ENCODE measurements around the gene AIG1. TPM values are rescaled to one million over a fixed set of nuclear protein-coding genes. Genes with fewer than 3 reads are reported as not detected.

The AIG1 gene
- total RNA-seq, 3 donors from 2014 or later (not counting 1 experiment from before 2014, with no cell fraction given): 5.6 to 8.9 (median 6.2) TPM

- H3K4me1 Mint-ChIP-seq: no peaks in the 10 kb centered on the region
These were observed 161.0 kb downstream of the AIG1 start for GRCh38 chr6:143221698-143222097.

GRCh38 chr6:143222310-143222709 is 161.6 kb downstream of the AIG1 start:
- Histone ChIP-seq H3K27me3 (ENCODE audit: control insufficient read depth, insufficient read depth, low read length) (no peaks in the 10 kb centered on the region), H3K9me3 (ENCODE audit: control insufficient read depth, insufficient read depth, low read length) (no peaks in the 10 kb centered on the region), H3K4me1 (ENCODE audit: control insufficient read depth, insufficient read depth, low read length) (no peaks in the 10 kb centered on the region), H3K36me3 (ENCODE audit: control insufficient read depth, insufficient read depth, low read length) (no peaks in the 10 kb centered on the region), H3K27ac (ENCODE audit: low read length) (no peak overlapping the region), H3K4me3 (ENCODE audit: low read length) (no peak overlapping the region)
- no peak overlapping the region for H3K27ac Mint-ChIP-seq
- 88% methylated on average over 5 of the region's 5 CpGs for WGBS (ENCODE audit: insufficient coverage)
- no peaks in the 10 kb centered on the region for H3K36me3 Mint-ChIP-seq
- ATAC-seq (no peak), DNase-seq (no peak)
- no peaks in the 10 kb centered on the region for H3K4me1 Mint-ChIP-seq
- TF ChIP-seq CTCF (IDR thresholded peaks at IDR 0.05): no peak
- H3K27me3 Mint-ChIP-seq (ENCODE audit: low read depth in 2 of 2): no peaks in the 10 kb centered on the region
- no peaks in the 10 kb centered on the region for H3K9me3 Mint-ChIP-seq
- no peak overlapping the region for H3K4me3 Mint-ChIP-seq
- intact Hi-C loops (cut with micrococcal nuclease): no loop called here

More at GRCh38 chr6:143221698-143222097, 161.0 kb downstream of the AIG1 start:
- H3K27ac ChIP-seq (ENCODE audit: low read length): no peak overlapping the region
- Mint-ChIP-seq H3K27ac (no peak overlapping the region), H3K36me3 (no peaks in the 10 kb centered on the region), H3K27me3 (ENCODE audit: low read depth in 2 of 2) (no peaks in the 10 kb centered on the region), H3K4me3 (no peak overlapping the region), H3K9me3 (no peaks in the 10 kb centered on the region)
- no peak overlapping the region for H3K4me3 ChIP-seq (ENCODE audit: low read length)
- TF ChIP-seq CTCF (IDR thresholded peaks at IDR 0.05): no peak
- H3K9me3 ChIP-seq (ENCODE audit: control insufficient read depth, insufficient read depth, low read length): no peaks in the 10 kb centered on the region
- intact Hi-C loops (cut with micrococcal nuclease): no loop called here
- 92% methylated on average over 4 of the region's 5 CpGs for WGBS (ENCODE audit: insufficient coverage)
- no peaks in the 10 kb centered on the region for H3K36me3 ChIP-seq (ENCODE audit: control insufficient read depth, insufficient read depth, low read length)
- ATAC-seq: no peak
- H3K27me3 ChIP-seq (ENCODE audit: control insufficient read depth, insufficient read depth, low read length): no peaks in the 10 kb centered on the region
- no peak for DNase-seq
- H3K4me1 ChIP-seq (ENCODE audit: control insufficient read depth, insufficient read depth, low read length): no peaks in the 10 kb centered on the region

- Mint-ChIP-seq H3K27me3 (ENCODE audit: low read depth in 2 of 2) (no peaks in the 10 kb centered on the region), H3K27ac (no peak overlapping the region), H3K4me3 (no peak overlapping the region), H3K4me1 (no peaks in the 10 kb centered on the region), H3K9me3 (no peaks in the 10 kb centered on the region), H3K36me3 (no peaks in the 10 kb centered on the region)
- DNase-seq: no peak
- no peaks in the 10 kb centered on the region for H3K4me1 ChIP-seq (ENCODE audit: control insufficient read depth, insufficient read depth, low read length)
- H3K27me3 ChIP-seq (ENCODE audit: control insufficient read depth, insufficient read depth, low read length): no peaks in the 10 kb centered on the region
- no peaks in the 10 kb centered on the region for H3K9me3 ChIP-seq (ENCODE audit: control insufficient read depth, insufficient read depth, low read length)
- no peak overlapping the region for H3K4me3 ChIP-seq (ENCODE audit: low read length)
- no peaks in the 10 kb centered on the region for H3K36me3 ChIP-seq (ENCODE audit: control insufficient read depth, insufficient read depth, low read length)
- WGBS (ENCODE audit: insufficient coverage): 87% methylated on average over 2 of the region's 2 CpGs
- no peak overlapping the region for H3K27ac ChIP-seq (ENCODE audit: low read length)
- no peak for TF ChIP-seq CTCF (IDR thresholded peaks at IDR 0.05)
- intact Hi-C loops (cut with micrococcal nuclease): no loop called here
- ATAC-seq: no peak
These were observed 162.1 kb downstream of the AIG1 start for GRCh38 chr6:143222801-143223231.

- Mint-ChIP-seq H3K36me3 (no peaks in the 10 kb centered on the region), H3K4me3 (no peak overlapping the region), H3K27ac (no peak overlapping the region), H3K4me1 (no peaks in the 10 kb centered on the region), H3K9me3 (no peaks in the 10 kb centered on the region), H3K27me3 (ENCODE audit: low read depth in 2 of 2) (no peaks in the 10 kb centered on the region)
- intact Hi-C loops (cut with micrococcal nuclease): no loop called here
- Histone ChIP-seq H3K4me3 (ENCODE audit: low read length) (no peak overlapping the region), H3K27ac (ENCODE audit: low read length) (no peak overlapping the region), H3K9me3 (ENCODE audit: control insufficient read depth, insufficient read depth, low read length) (no peaks in the 10 kb centered on the region), H3K27me3 (ENCODE audit: control insufficient read depth, insufficient read depth, low read length) (no peaks in the 10 kb centered on the region), H3K4me1 (ENCODE audit: control insufficient read depth, insufficient read depth, low read length) (no peaks in the 10 kb centered on the region), H3K36me3 (ENCODE audit: control insufficient read depth, insufficient read depth, low read length) (no peaks in the 10 kb centered on the region)
- DNase-seq: no peak
- WGBS (ENCODE audit: insufficient coverage): 94% methylated on average over 8 of the region's 8 CpGs
- no peak for ATAC-seq
- TF ChIP-seq CTCF (IDR thresholded peaks at IDR 0.05): no peak
These were observed 163.2 kb downstream of the AIG1 start for GRCh38 chr6:143223895-143224294.
